Small intestine (tissue), 7 donors: ENCODE data around the gene MPRIP. TPM values are rescaled to one million over a fixed set of nuclear protein-coding genes. Genes with fewer than 3 reads are reported as not detected.

ENCODE experiments used
- DNase-seq, 2 donors: peaks; one replicate each; pipeline versions ENCODE4 v3.0.0 to v3.0.0-alpha.2; 2013
- FAIRE-seq: peaks from 2 replicates; lab custom pipeline; 2012; peaks lifted over from hg19 to GRCh38; lab: Jason Lieb, UNC
- H3K27ac ChIP-seq, 3 donors: one replicate each; pipeline ENCODE4 v1.5.1; 2013; ENCODE audit warnings: low read length in 2 of 3, mild to moderate bottlenecking in 2 of 3, control low read depth in 1 of 3, inconsistent platforms in 1 of 3, low read depth in 1 of 3, moderate library complexity in 1 of 3
- H3K27me3 ChIP-seq, 3 donors: one replicate each; pipeline ENCODE4 v1.6.1; 2013; ENCODE audit warnings: low read length in 3 of 3, inconsistent platforms in 1 of 3; ENCODE audit not compliant: control insufficient read depth in 3 of 3, insufficient read depth in 3 of 3
- H3K36me3 ChIP-seq, 3 donors: one replicate each; pipeline ENCODE4 v1.6.1; 2013; ENCODE audit warnings: low read length in 3 of 3, inconsistent platforms in 1 of 3, low read depth in 1 of 3, mild to moderate bottlenecking in 1 of 3, moderate library complexity in 1 of 3; ENCODE audit not compliant: control insufficient read depth in 3 of 3, insufficient read depth in 2 of 3
- H3K4me1 ChIP-seq, 3 donors: one replicate each; pipeline ENCODE4 v1.6.1; 2013; ENCODE audit warnings: low read length in 2 of 3, inconsistent platforms in 1 of 3, low read depth in 1 of 3, mild to moderate bottlenecking in 1 of 3, moderate library complexity in 1 of 3; ENCODE audit not compliant: control insufficient read depth in 3 of 3, insufficient read depth in 2 of 3
- H3K4me3 ChIP-seq, 3 donors: one replicate each; pipeline ENCODE4 v1.5.1; 2013; ENCODE audit warnings: low read length in 3 of 3, control low read depth in 1 of 3, inconsistent platforms in 1 of 3, low read depth in 1 of 3, mild to moderate bottlenecking in 1 of 3, moderate library complexity in 1 of 3
- H3K9me3 ChIP-seq, 2 donors: one replicate each; pipeline ENCODE4 v1.6.1; 2013; ENCODE audit warnings: low read depth in 1 of 2, low read length in 1 of 2; ENCODE audit not compliant: control insufficient read depth in 2 of 2, insufficient read depth in 1 of 2
- WGBS, 3 donors: extraction: QIAGEN DNeasy Blood & Tissue Kit; methylation state at CpG; one replicate each; pipeline ENCODE4 v1.1.7; 2013; 5-methylcytosine and 5-hydroxymethylcytosine counted together
- polyA plus RNA-seq, 4 donors: library from polyadenylated mRNA; stranded (reverse) in 3 of 4; unstranded in 1 of 4; fragments of 200-250 nt in 3 of 4; fragments of 120-200 nt in 1 of 4; gene quantifications; one replicate each; pipeline versions ENCODE4 v1.2.1 to v1.2.3, GENCODE V29; 2013
- donor health status: healthy with polysubstance abuse.
- donor health status: control.
- donor health status: control.
- donor health status: Bipolar disorder and iron deficiency.
- donor health status: healthy.

Gene MPRIP
- polyA plus RNA-seq, 4 donors: 98.9 to 233 (median 190) TPM

DNA sequence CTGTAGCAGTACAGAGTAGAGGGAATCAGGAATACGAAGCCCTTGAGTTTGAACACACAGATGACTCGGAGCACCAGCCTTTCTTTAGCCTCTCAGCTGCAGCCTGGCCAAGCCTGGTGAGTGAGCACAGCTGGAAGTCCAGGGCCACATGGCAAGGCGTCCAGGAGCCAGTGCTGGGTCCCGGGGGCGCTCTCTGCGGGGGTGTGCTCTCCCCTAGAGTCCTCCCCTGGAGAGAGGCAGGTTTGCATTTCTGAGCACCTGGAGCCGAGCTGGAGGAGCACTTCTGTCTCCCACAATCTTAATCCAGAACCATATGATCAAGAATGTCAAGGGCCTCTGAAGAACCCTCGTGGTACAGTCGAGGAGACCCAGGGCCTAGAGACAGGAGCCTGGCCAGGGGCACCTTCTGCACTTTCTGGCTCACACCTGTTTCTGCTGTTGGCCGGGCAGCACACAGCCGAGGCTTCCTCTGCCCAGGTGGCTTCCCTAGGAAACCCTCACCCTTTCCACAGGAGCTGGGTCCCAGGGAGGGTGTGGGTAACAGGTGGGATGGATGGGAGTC, 85.6 kb downstream of the MPRIP start:
- Histone ChIP-seq H3K9me3 (no peaks in the 10 kb centered on the region), H3K27me3 (no peaks in the 10 kb centered on the region), H3K4me1 (peaks cover 0 to 13% (median 0%) of the 10 kb centered on the region in 3 donors), H3K27ac (no peak overlapping the region), H3K4me3 (no peak overlapping the region), H3K36me3 (peaks cover 0 to 86% (median 16%) of the 10 kb centered on the region in 3 donors)
- DNase-seq (no peak), FAIRE-seq (no peak)
- WGBS, 3 donors: 83 to 95% (median 85%) methylated on average over 11 of the region's 11 CpGs

GRCh38 chr17:17128476-17129075, 86.3 kb downstream of the MPRIP start:
- WGBS, 3 donors: 88 to 93% (median 90%) methylated on average over 14 of the region's 14 CpGs
- Histone ChIP-seq H3K9me3 (no peaks in the 10 kb centered on the region), H3K27me3 (no peaks in the 10 kb centered on the region), H3K36me3 (peaks cover 0 to 93% (median 19%) of the 10 kb centered on the region in 3 donors), H3K4me3 (no peak overlapping the region), H3K27ac (no peak overlapping the region), H3K4me1 (peaks cover 0 to 13% (median 0%) of the 10 kb centered on the region in 3 donors)
- FAIRE-seq: no peak
- no peak for DNase-seq

DNA sequence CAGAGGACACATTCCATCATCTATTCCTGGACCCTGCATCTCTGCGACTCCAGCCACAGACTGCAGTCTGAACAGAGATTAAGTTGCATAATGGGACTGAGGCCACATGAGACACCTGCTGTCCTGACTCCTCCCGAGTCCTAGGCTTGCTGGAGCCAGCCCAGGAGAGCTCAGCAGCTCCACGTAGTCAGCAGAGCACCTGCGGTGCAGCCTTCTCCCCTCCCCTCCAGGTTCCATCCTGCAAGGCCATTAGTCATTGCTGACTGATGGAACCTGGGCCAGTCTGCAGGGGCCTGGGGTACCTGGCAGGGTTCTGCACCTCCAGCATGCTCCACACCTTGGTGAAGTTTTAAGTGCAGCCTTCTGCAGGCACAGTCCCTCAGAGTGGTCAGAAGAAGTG, 87.2 kb downstream of the MPRIP start:
- Histone ChIP-seq H3K9me3 (no peaks in the 10 kb centered on the region), H3K4me1 (peaks cover 0 to 13% (median 0%) of the 10 kb centered on the region in 3 donors), H3K27ac (no peak overlapping the region), H3K27me3 (no peaks in the 10 kb centered on the region), H3K4me3 (no peak overlapping the region), H3K36me3 (peaks cover 0 to 98% (median 19%) of the 10 kb centered on the region in 3 donors)
- FAIRE-seq (no peak), DNase-seq (no peak)
- 30 to 54% (median 30%) methylated on average over 4 of the region's 4 CpGs for WGBS, 3 donors

DNA sequence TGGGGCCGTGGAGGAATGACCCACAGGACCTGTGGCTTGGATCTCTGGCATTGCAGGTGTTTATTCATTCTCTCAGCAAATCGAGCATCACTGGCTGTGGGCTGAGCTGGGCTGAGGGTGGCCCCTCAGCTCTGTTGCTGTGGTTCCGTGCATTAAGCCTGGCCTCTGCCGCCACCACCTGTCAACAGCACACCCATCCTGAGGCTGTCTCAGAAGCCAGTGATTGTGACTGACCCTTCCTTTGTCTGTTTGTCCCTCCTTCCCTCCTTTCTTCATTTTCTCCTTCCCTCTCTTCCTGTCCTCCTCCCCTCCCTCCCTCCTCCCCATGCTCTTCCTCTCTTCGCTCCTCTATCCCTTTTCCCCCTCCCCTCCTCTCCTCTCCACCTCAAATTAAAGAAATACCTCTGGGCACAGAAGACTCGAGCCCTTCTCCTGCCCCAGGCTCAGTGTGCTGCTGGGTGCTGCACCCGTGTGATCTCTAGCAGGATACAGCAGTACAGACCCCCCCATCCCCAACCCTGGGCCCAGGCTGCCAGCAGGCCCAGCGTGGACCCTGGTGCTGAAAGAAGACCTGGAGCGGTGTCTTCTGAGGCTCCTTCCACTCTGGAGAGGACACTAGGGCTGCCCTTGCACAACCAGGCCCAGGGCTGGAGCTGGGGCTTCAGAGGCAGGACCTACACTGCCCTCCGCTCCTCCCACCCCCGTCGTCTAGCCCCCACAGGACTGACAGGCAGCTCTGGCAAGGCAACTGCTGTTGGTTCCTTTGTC, 88.0 kb downstream of the MPRIP start:
- Histone ChIP-seq H3K36me3 (peaks cover 2 to 98% (median 26%) of the 10 kb centered on the region in 3 donors), H3K9me3 (no peaks in the 10 kb centered on the region), H3K4me3 (no peak overlapping the region), H3K4me1 (peaks cover 0 to 13% (median 0%) of the 10 kb centered on the region in 3 donors), H3K27me3 (no peaks in the 10 kb centered on the region), H3K27ac (no peak overlapping the region)
- no peak for DNase-seq
- WGBS, 3 donors: 84 to 89% (median 85%) methylated on average over 12 of the region's 12 CpGs
- no peak for FAIRE-seq

- DNase-seq: no peak
- FAIRE-seq: no peak
- H3K36me3 ChIP-seq: peaks cover 3 to 99% (median 28%) of the 10 kb centered on the region in 3 donors
- no peak overlapping the region for H3K27ac ChIP-seq
- no peaks in the 10 kb centered on the region for H3K9me3 ChIP-seq
- 76 to 83% (median 80%) methylated on average over 4 of the region's 4 CpGs for WGBS, 3 donors
- H3K27me3 ChIP-seq: no peaks in the 10 kb centered on the region
- H3K4me1 ChIP-seq: peaks cover 0 to 3% (median 0%) of the 10 kb centered on the region in 3 donors
- H3K4me3 ChIP-seq: no peak overlapping the region
These were observed 89.6 kb downstream of the MPRIP start for GRCh38 chr17:17131839-17132238.

- H3K27me3 ChIP-seq: no peaks in the 10 kb centered on the region
- 89 to 95% (median 94%) methylated on average over 8 of the region's 8 CpGs for WGBS, 3 donors
- FAIRE-seq: no peak
These were observed 90.5 kb downstream of the MPRIP start for GRCh38 chr17:17132746-17133145.

GRCh38 chr17:17134051-17134956, 92.0 kb downstream of the MPRIP start:
- no peak for FAIRE-seq
- H3K36me3 ChIP-seq: peaks cover 12 to 97% (median 25%) of the 10 kb centered on the region in 3 donors
- DNase-seq: no peak
- whole genome bisulfite sequencing, 3 donors: 87 to 94% (median 93%) methylated on average over 14 of the region's 14 CpGs
- H3K4me1 ChIP-seq: peaks cover 0 to 2% (median 0%) of the 10 kb centered on the region in 3 donors
- H3K27ac ChIP-seq: no peak overlapping the region
- no peak overlapping the region for H3K4me3 ChIP-seq
- H3K9me3 ChIP-seq: no peaks in the 10 kb centered on the region
- no peaks in the 10 kb centered on the region for H3K27me3 ChIP-seq

More at GRCh38 chr17:17132746-17133145, 90.5 kb downstream of the MPRIP start:
- no peaks in the 10 kb centered on the region for H3K9me3 ChIP-seq
- no peak overlapping the region for H3K4me3 ChIP-seq
- H3K36me3 ChIP-seq: peaks cover 6 to 97% (median 26%) of the 10 kb centered on the region in 3 donors
- no peak overlapping the region for H3K27ac ChIP-seq
- DNase-seq: no peak
- peaks cover 0 to 2% (median 0%) of the 10 kb centered on the region in 3 donors for H3K4me1 ChIP-seq

- peaks cover 17 to 97% (median 25%) of the 10 kb centered on the region in 3 donors for H3K36me3 ChIP-seq
- H3K27me3 ChIP-seq: no peaks in the 10 kb centered on the region
- DNase-seq (no peak), FAIRE-seq (no peak)
- 67 to 92% (median 88%) methylated on average over 3 of the region's 3 CpGs for WGBS, 3 donors
- no peaks in the 10 kb centered on the region for H3K9me3 ChIP-seq
- H3K27ac ChIP-seq: no peak overlapping the region
- H3K4me3 ChIP-seq: no peak overlapping the region
- H3K4me1 ChIP-seq: peaks cover 0 to 2% (median 0%) of the 10 kb centered on the region in 3 donors
These were observed 92.7 kb downstream of the MPRIP start for GRCh38 chr17:17134957-17135333.
